DMS53 (cell line): ENCODE results near the gene ZACN.
A peak's percentile ranks its signal among the peaks of the same experiment; 100 is the strongest.

Experiments
- DNase-seq: peaks from one replicate; lab custom pipeline; 2025; lab: John Stamatoyannopoulos, UW

The ZACN gene

DNA sequence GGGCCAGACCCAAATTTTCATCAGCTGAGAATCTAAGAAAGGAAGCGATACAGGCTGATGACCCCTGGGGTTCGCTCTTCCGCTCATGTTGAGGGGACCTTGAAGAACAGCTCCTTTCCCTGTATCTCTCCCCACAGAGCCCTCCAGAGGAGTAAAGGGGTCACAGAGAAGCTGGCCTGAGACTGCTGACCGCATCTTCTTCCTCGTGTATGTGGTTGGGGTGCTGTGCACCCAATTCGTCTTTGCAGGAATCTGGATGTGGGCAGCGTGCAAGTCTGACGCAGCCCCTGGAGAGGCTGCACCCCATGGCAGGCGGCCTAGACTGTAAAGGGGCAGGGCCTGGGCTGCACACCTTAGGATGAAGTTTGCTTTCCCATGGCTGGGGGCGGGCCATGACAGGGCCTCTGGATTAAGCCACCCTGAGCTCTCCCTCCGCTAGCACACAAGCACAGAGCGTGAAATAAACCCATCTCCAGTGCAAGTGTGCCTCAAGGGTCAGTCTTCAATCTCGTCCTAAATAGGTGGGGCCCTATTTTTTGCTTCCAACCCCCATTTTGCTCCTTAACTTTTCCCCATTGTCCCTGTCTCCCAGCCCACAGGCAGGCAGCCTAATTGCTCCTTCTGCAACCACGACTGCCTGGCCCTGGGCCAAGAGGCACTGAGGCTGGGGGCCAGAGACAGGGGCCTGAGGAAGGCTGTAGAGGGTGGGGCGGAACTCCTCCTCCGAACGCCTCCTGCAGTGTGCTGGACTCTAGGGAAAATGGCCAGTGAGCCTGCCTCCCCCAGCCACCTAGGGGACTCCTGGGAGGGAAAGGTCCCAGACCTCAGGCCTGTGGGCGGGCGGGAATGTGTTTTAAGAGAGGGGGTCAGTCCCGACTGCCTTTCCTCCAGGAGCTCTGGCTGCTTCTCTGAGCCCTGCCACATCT is 3.6 kb downstream of the ZACN start:
- DNase-seq, result no peak

DNA sequence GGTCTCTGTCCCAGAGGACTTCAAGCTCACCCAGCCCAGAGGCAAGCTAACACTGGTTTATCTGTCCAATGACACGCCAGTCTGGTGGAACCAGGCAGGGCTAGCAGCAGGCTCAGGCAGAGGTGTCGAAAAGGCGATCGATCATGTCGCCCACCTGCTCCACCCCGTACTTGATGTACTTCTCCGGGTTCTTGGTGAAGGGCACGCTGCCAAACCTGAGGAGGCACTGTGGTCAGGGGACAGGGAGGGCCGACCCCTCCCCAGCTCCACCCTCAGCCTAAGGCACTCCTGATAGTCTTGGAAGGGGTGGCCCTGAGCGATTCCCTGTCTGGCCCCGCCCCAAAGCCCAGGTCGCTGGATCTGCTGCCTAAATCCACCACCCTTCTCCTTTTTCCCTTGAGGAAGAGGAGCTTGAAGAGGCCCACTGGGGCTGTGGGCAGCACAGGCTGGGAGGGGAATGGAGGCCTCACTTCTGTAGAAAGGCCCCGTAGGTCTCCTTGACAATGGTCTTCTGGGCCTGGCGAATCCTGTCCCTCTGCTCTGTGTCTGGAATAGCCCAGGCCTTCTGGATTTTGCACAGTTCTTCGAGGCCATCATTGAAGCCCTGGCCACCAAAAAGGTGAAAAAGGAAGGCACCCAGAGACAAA is 4.7 kb downstream of the ZACN start:
- DNase-seq, result no peak

DNA sequence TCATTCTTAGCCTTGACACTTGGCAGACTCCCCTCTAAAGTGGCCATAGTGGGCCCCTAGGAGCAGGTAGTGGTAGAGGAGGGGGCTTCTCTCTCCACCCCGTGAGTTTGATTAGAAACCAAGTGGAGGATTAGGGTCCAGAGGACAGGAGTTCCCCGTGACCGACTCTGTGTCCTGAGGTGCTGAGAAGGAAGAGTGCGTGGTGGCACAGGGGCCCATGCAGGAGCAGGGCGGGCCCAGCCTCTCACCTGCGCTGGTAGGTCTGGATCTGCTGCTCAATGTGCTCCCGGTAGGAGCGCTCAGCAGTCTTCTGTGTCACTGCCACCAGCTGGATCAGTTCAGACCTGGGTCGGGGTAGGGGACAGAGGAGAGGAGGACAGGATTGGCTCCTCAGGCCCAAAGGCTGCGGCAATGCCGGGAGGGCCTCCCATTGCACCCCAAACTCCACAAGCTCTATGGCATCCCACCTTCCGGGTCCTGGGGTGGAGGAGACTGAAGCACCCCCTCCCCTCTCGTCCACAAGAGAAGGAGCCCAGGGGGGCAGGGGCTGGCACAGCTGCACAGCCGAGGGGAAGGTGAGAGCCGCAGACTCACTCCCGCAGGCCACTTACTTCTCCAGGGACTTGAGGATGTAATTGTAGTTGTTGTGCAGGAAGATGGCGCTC is 6.2 kb downstream of the ZACN start:
- no peak for DNase-seq

DNA sequence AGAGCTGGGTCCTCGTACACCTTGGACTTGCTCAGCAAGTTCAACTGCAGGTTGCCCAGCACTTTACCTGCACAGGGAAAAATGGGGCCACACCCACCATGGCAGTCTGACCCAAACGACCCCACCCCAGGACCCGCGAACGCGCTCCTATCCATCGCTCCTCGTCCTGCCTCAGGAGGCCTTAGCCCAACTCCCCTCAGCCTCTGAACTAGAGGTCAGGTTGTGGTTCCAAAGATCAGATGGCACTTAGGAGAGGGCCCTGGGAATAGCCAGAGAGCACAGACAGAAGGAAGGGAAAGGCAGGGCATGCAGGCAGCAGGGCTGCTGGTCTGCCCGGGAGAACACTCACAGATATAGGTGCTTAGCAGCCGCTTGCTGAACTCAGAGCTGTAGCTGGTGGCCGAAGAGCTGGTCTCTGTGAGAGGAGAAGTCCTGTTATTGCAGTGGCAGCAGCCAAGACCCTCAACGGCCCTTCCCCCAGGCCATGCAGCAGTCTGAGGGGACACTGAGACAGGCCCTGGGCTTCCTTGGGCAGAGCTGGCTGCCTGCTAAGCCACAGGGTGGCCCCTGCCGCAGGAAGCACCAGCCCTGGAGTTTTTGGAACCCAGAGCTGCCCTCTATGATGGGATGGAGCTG is 6.9 kb downstream of the ZACN start:
- peak; percentile 30 for DNase-seq

DNA sequence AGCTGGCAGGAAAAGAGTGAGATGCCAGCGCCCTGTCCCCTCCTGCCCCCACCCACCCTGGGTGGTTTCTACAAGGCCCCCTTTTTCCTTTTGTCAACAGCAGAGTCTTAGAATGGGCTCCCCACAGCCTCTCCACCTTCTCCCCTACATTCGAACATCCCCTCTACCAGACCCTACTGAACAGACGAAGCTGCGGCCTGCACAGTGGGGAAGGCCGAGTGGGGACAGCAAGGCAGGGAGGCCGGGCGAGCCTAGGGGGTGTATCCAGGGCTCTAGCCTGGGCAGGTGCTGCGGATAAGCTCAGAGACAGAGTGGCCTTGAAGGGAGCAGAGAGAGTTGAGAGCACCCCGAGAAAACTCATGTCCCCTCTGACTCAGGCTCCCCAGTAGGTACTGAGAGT is 7.4 kb downstream of the ZACN start:
- no peak for DNase-seq

DNA sequence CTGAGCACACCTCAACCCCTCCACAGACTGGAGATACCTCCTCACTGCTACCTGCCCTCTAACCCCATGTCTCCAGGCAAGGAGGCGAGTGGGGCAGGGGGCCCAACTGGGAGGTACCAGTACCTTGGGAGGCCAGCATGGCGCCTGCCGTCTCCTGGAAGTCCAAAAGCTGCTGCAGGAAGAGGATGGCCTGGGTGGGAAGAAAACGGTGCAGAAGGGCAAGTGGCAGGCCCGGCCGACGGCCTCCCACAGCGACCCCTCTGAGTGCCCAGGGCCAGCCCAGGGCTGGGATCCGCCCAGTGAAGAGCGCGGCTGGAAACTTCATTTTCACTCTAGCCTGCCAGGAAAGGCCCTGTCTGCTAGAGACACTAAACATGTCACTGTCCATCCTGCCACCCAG is 8.5 kb downstream of the ZACN start:
- no peak for DNase-seq

DNA sequence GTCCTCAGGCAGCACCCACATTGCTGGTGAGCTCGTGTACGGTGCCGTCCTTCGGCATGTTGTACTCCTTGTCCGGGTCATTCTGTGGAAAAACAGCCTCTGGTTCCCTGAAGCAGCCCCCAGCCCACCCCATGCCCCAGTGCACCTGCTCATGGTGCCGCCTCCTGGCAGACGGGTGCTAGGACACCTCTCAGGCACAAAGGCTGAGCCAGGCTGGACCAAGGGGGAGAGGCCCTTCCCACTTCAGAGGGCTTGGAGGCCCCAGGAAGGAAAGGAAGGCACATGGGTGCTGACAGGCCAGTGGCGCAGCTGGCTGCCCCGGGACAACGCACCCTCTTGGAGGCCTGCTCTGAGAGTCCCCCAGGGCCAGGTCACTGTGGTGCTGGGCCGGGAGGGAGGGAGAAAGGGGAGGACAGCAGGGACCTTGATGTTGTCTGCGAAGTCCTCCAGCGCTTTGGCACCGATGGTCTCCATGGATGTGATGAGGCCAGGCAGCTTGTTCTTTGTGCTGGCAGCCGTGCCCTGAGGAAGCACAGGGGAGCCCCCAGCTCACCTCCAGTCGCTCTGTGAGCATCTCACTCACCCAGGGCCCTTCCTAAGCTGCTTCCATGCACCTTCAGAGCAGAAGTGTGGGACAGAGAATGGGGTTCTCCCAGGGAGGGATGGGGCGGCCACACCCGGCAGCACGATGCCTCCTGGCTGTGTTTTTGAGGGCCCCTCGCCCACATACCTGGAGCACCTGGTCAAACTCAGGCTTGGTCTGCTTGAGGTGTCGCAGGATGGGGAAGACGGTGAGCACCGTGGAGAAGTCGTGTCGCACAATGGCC is 9.3 kb downstream of the ZACN start:
- peak; percentile 45 for DNase-seq

DNA sequence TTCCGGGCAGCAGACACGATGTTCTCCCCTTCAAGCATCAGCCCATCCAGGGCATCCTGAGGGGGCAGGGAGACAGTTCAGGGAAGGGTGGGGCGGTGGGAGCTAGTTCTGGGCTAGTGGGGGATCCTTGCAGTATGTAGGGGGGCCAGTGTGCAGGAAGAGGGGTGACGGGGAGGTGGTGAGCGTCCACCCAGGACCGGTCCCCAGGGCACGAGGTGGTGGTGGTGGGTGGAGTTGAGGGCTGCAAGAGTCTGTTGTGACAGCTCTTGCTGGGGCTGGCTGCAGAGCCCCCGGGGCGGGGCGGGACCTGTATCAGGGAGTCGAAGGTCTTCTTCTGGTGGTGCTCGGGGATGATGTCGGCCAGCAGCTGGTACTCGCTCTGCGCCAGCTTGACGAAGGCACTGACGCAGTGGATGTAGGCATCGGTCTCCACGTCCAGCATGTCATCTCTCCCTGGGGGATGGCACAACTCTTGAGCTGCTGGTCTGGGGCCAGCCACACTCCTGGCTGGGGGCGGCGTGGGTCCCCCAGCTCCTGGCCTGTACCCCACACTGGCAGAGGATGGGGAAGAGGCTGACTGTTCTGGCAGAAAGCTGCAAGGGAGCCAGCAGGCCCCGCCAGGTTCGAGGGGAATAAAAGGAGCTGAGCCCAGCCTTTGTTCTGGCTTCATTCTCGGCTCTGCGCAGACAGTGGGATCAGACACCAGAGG is 10.0 kb downstream of the ZACN start:
- no peak for DNase-seq

DNA sequence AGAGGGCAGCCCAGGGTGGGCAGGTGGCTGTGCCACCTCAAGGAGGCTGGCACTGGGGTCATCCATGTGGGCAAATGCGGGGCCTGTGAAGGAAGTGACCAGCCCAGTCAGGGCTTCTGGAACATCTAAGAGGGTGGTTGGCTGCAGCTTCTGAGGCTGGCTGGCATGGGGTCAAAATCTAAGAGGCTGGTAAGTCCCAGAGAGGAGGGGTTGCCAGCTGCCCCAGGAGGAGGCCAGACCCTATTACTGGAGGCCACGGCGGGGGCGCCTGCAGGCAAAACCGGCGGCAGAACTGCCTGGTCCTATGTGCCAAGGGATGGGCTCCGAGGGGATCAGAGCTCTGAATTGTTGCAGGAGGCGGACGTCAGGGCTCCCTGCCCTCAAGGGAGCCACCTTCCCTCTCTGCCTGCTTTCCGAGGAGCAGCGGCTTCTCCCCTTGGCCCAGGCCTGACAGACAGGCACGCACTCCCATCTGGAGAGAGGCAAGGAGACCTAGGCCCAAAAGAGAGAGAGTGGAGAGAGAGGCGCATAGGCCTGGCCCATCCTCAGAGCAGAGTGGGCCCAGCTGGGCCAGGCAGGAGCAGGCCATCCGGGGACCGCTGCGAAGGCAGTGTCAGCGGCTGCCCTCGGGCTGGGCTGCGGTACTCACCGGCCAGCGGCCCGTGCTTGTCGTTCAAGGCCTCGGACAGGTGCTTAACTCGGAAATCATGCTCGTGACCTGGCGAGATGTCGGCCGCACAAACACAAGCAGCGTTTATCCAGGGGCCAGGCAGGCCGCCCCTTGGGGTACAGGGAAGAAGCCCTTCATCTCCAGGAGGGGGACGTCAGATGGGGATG is 10.9 kb downstream of the ZACN start:
- DNase-seq, result no peak

DNA sequence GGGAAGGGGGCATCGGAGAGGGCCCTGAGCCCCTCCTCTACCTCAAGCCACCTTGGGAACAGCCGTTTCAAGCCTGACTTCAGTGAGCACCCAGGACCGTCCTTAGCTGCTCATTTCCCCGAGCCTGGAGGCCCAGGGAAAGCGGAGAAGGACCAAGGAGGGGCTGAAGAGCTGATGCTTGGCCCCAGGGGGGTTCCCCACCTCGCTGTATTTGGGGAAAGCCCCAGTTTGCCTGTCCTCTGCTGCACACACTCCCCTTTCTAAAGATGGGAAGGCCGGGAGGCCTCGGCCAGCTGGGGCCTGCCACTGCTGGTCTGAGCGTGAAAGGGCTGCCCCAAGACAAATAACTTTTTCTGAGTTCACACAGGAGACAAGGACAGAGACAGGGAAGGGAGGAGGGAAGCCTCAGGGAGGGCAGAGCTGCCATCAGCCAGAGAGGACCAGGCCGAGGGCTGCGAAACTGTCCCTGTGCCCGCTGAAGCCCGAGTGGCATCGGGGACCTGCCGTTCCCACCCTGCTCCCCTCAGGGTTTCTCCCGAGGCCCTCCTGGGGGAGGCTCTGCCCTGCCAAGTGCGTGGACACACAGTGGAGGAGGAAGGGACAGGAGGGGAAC is 11.6 kb downstream of the ZACN start:
- no peak for DNase-seq

DNA sequence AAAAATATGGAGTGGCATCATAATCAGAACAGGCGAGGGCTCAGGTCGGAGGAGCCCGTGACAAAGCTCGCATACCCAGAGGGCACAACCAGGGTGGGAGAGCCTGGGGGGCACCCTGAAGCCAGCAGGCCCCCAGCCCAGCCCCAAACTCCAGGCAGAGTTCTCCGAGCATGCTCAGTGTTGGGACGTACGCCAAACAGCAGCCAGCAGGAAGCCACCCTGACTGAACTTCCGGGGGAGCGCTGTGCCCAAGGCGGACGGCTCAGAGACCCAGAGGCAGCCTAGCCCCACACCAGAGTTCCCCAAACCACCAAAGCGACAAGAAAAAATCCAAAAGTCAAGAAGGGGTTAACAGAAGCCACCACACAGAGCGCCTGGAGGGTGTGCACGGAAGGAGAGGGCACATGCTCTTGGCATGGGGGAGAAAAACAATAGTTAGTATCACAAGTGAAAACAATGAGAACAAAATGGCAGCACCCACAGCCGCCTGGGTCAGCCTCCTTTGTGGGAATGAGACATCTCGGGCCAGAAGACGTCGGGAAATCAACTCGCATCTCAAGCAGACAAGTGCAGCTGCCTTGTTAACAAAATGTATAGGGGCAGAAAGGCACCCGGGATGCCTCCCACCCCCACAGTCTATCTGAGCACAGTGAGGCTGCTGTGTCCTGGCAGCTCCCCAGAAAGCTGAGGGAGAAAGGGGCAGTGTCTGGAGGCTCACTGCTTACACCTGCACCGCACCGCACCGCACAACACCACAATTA is 12.7 kb downstream of the ZACN start:
- DNase-seq, result no peak

DNA sequence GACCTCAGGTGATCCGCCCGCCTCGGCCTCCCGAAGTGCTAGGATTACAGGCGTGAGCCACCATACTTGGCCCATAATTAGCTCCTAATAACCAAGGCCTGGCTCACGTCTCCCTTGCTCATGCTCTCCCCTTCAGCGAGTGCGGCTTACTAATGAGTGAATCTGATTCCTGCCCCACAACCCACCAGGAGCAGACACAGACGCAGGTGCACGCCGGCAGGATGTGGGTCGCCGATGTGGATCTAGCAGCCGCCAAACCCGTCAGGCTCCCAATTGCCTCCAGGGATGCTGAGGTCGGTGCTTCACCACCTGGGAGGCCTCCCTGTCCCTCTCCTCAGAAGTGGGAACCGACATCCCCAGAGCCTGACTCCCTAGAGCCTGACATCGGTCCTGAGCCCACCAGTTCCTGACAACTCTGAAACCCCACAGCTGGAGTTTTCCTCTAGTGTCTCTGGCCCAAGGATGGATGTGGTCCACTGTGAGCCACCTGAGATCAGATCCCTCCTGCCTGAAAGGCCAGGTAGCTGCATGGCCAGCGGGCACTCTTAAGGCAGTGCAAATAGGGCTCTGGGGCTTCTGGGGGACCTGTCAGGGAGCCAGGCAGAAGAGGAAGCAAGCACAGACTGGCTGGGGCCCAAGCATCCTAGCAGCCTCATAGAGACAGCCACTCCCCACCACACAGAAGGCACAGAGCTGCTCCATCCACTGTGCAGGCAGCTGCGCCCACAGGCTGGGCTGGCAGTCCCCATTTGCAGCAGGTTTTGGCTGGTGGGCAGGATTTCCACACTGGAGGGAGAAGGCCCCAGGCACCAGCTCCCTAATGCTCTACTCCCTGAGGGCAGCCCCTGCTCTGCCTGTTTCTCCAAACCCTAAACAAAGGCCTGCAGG is 13.8 kb downstream of the ZACN start:
- no peak for DNase-seq

DNA sequence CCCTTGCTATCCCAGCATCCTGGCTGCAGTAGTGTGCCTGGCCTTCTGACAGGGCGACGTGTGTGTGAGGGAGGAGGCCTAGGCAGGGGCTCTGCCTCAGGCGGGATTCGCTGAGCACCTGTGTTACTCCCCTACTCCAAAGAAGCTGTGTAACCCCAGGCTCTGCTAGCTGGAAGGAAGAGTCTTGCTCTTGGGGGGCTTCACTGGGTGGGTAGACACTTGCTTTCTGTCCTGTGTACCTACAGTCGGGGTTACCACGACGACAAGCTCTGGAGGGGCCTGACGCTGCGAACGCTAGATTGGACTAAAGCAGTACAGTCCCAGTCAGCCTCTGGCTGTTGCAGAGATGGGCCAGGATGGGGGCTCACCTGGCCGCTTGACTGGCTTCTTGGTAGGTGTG is 15.1 kb downstream of the ZACN start:
- DNase-seq, result no peak

DNA sequence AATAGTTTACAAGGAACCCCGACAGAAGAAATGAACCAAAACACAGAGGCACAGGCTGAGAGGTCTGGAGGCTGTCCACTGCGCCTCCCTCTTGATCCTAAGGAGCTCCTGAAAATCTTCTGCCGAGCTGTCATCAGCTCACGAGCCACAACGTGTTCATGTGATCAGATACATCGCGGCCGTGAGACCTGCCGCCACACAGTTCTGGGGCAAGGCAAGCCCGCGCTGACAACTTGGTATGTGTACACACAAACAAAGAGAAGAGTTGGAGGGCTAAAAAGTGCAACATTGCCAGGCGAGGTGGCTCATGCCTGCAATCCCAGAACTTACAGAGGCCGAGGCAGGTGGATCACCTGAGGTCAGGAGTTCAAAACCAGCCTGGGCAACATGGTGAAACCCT is 17.0 kb downstream of the ZACN start:
- DNase-seq, result no peak

DNA sequence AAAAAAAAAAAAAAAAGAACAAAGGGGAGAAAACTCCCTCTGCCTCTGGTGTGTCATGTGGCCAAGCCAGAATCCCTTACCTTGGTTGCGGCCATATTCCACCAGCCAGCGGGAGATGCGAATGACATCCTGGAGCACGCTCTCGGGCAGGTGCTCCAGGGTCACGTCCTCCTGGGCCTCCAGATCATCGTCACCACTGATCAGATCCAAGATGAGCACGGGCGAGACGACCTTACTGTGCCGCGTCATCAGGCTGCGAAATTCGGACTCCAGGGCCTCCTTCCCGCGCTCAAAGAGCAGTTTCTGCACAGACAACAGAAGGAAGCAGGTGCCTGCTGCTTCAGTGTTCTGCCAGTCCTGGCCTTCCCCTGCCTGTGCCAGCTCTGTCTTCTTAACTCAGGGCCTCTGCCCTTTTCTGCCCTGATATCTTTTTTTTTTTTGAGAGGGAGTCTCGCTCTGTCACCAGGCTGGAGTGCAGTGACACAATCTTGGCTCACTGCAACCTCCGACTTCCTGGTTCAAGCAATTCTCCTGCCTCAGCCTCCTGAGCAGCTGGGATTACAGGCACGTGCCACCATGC is 18.8 kb downstream of the ZACN start:
- no peak for DNase-seq

DNA sequence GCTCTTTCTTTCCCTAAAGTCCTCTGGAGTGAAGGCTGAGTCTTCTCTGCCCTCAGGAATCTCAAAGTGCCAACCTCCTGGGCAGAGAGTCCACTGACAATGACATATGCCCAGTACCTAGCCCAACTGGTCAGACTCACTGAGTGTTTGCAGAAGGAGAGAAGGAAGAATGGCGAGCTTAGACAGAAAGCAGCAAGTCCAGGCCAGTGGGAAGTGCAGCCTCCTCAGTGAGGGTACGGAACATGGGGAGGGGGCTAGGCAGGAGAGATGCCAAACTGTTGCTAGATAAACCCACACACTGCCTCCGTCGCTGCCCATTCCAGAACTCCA is 23.9 kb downstream of the ZACN start:
- DNase-seq, result peak; percentile 55

DNA sequence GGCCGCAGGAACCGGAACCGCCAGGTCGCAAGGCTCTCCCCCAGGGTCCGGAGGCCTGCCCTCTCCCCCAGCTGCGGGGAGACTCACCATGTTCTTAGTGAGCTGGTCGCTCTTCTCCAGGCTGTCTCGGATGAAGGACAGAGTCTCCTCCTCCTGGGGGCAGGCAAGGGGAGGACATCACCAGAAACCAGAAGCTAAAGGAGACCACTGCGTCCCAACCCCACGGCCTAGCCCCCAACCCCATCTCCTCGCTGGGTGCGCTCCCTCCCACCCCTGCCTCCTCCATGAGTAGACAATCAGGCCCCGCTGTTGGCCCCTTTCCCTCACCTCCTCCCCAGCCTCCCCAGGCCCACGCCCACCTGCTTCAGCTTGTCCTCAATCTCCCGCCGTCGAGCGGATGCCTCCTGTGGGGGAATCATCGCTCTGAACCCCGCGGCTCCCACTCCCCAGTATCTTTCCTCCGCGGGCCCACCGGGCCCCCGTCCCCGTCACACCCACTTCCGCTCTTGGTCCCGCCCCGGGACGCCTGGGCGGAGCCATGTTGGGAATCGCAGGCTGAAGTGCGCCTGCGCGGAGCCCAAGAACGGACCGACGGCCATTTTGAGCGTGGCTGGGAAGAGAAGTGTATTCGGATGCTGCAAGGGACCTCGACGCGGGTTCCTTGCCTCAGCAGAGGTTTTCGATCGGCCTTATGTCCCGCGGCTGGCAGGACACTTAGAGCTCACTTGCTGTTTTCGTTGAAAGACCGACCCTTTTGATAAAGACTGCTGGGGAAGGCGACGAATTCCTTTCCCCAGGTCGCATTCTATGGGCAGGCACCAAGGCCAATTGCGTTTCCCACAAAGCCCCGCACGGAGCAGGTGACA is 24.5 kb downstream of the ZACN start, which contains the start of gene EXOC7:
Gene EXOC7 (minus strand): TSS at position 514 of the 866 bp plus-strand sequence. CDS start 95 bp downstream, at position 419.
- peak; percentile 96 for DNase-seq
